Trophoblast cell (in vitro differentiated cells and primary cell): ENCODE data around the gene NCOA3.
"Not testable (repeated sequence)": the region's sequence is repeated elsewhere in the genome, so short reads cannot be mapped to it uniquely, and the experiment has no call there.

ENCODE experiments used
- DNase-seq, 2 donors: peaks; one replicate each; pipeline ENCODE4 v3.0.0-alpha.2; 2016
- H2AFZ ChIP-seq: 2 replicates; pipeline ENCODE4 v1.6.1; 2013; ENCODE audit warnings: low read length, moderate library complexity, mild to moderate bottlenecking; ENCODE audit not compliant: insufficient read depth, poor library complexity
- H2AK5ac ChIP-seq: 2 replicates; pipeline ENCODE4 v1.6.1; 2013; ENCODE audit warnings: mild to moderate bottlenecking, low read length
- H2BK120ac ChIP-seq: 2 replicates; pipeline ENCODE4 v1.6.1; 2013; ENCODE audit warnings: low read length, mild to moderate bottlenecking, moderate library complexity; ENCODE audit not compliant: insufficient read depth, poor library complexity
- H2BK12ac ChIP-seq: 2 replicates; pipeline ENCODE4 v1.6.1; 2013; ENCODE audit warnings: mild to moderate bottlenecking, low read length, moderate library complexity
- H2BK5ac ChIP-seq: 2 replicates; pipeline ENCODE4 v1.6.1; 2013; ENCODE audit warnings: low read length, low read depth, moderate library complexity, mild to moderate bottlenecking; ENCODE audit not compliant: poor library complexity
- H3K14ac ChIP-seq: 2 replicates; pipeline ENCODE4 v1.6.1; 2013; ENCODE audit warnings: mild to moderate bottlenecking, low read length
- H3K18ac ChIP-seq: 2 replicates; pipeline ENCODE4 v1.6.1; 2013; ENCODE audit warnings: mild to moderate bottlenecking, low read length
- H3K23ac ChIP-seq: 2 replicates; pipeline ENCODE4 v1.6.1; 2013; ENCODE audit warnings: low read length
- H3K27ac ChIP-seq: 2 replicates; pipeline ENCODE4 v1.5.1; 2013; ENCODE audit warnings: low read depth, mild to moderate bottlenecking, inconsistent platforms, low read length, moderate library complexity
- H3K27me3 ChIP-seq: 2 replicates; pipeline ENCODE4 v1.6.1; 2013; ENCODE audit warnings: inconsistent platforms, mild to moderate bottlenecking, low read length, moderate library complexity; ENCODE audit not compliant: insufficient read depth
- H3K36me3 ChIP-seq, 2 experiments: 1 replicate in 1 of 2; 2 replicates in 1 of 2; pipeline ENCODE4 v1.6.1; 2013; ENCODE audit warnings: low read length in 2 of 2, mild to moderate bottlenecking in 2 of 2, moderate library complexity in 1 of 2; ENCODE audit not compliant: insufficient read depth in 2 of 2, control insufficient read depth in 1 of 2
- H3K4ac ChIP-seq: 2 replicates; pipeline ENCODE4 v1.6.1; 2013; ENCODE audit warnings: low read depth, mild to moderate bottlenecking, low read length, moderate library complexity
- H3K4me1 ChIP-seq, 2 experiments: 1 replicate in 1 of 2; 2 replicates in 1 of 2; pipeline ENCODE4 v1.6.1; 2013; ENCODE audit warnings: low read length in 2 of 2, mild to moderate bottlenecking in 2 of 2, moderate library complexity in 1 of 2; ENCODE audit not compliant: insufficient read depth in 2 of 2, control insufficient read depth in 1 of 2
- H3K4me2 ChIP-seq: 2 replicates; pipeline ENCODE4 v1.6.1; 2013; ENCODE audit warnings: inconsistent platforms, mild to moderate bottlenecking, low read length, moderate library complexity
- H3K4me3 ChIP-seq: 2 replicates; pipeline ENCODE4 v1.5.1; 2013; ENCODE audit warnings: mild to moderate bottlenecking, low read depth, low read length, inconsistent platforms
- H3K79me1 ChIP-seq: one replicate; pipeline ENCODE4 v1.6.1; 2013; ENCODE audit warnings: low read length
- H3K79me2 ChIP-seq: 2 replicates; pipeline ENCODE4 v1.6.1; 2013; ENCODE audit warnings: low read length, mild to moderate bottlenecking; ENCODE audit not compliant: control insufficient read depth, insufficient read depth, poor library complexity
- H3K9ac ChIP-seq: 2 replicates; pipeline ENCODE4 v1.6.1; 2013; ENCODE audit warnings: mild to moderate bottlenecking, low read length
- H3K9me3 ChIP-seq: 2 replicates; pipeline ENCODE4 v1.6.1; 2013; ENCODE audit warnings: low read depth, mild to moderate bottlenecking, control low read depth, inconsistent platforms, low read length; ENCODE audit not compliant: insufficient read depth
- H4K12ac ChIP-seq: 2 replicates; pipeline ENCODE4 v1.6.1; 2013; ENCODE audit warnings: low read depth, mild to moderate bottlenecking, low read length, moderate library complexity
- H4K8ac ChIP-seq: 2 replicates; pipeline ENCODE4 v1.6.1; 2013; ENCODE audit warnings: low read depth, mild to moderate bottlenecking, low read length, moderate library complexity
- H4K91ac ChIP-seq: one replicate; pipeline ENCODE4 v1.6.1; 2013; ENCODE audit warnings: low read depth, mild to moderate bottlenecking, low read length, moderate library complexity
- WGBS: extraction: QIAGEN DNeasy Blood & Tissue Kit; methylation state at CpG from one replicate; pipeline ENCODE4 v1.1.7; 2013; ENCODE audit warnings: missing lambda C conversion rate; ENCODE audit not compliant: insufficient read length, insufficient coverage; ENCODE audit errors: extremely low coverage; 5-methylcytosine and 5-hydroxymethylcytosine counted together

NCOA3 gene

GRCh38 chr20:47455133-47456040 is 46.3 kb upstream of the NCOA3 start:
- Histone ChIP-seq H3K4me1 (peaks cover 17 to 25% of the 10 kb centered on the region in 2 experiments), H3K27me3 (no peaks in the 10 kb centered on the region), H3K4me3 (no peak overlapping the region), H3K79me1 (peaks cover 27% of the 10 kb centered on the region), H2BK120ac (peak overlapping the region; percentile 94), H3K23ac (no peak overlapping the region), H3K9ac (no peak overlapping the region), H4K91ac (peak overlapping the region; percentile 95), H3K14ac (peak overlapping the region; percentile 64), H3K4me2 (peak overlapping the region; percentile 32), H3K36me3 (no peaks in the 10 kb centered on the region), H2BK12ac (peak overlapping the region; percentile 16), H3K79me2 (peaks cover 3% of the 10 kb centered on the region), H3K9me3 (no peaks in the 10 kb centered on the region), H4K12ac (no peak overlapping the region), H2BK5ac (peak overlapping the region; percentile 90), H2AFZ (no peak overlapping the region), H4K8ac (peak overlapping the region; percentile 74), H2AK5ac (peak overlapping the region; percentile 13), H3K27ac (peak overlapping the region; percentile 97), H3K4ac (peak overlapping the region; percentile 54), H3K18ac (no peak overlapping the region)
- WGBS = no CpG with 5 or more reads among the region's 7 CpGs
- peak; percentile 42 to 82 for DNase-seq

- Histone ChIP-seq H4K8ac (peak overlapping the region; percentile 74), H4K12ac (no peak overlapping the region), H4K91ac (peak overlapping the region; percentile 45), H3K79me1 (peaks cover 24% of the 10 kb centered on the region), H3K27me3 (no peaks in the 10 kb centered on the region), H3K27ac (peak overlapping the region; percentile 97), H3K23ac (no peak overlapping the region), H3K4me2 (no peak overlapping the region), H3K4me3 (no peak overlapping the region), H2BK120ac (peak overlapping the region; percentile 81), H3K36me3 (no peaks in the 10 kb centered on the region), H2AFZ (no peak overlapping the region), H3K79me2 (peaks cover 3% of the 10 kb centered on the region), H3K18ac (no peak overlapping the region), H2BK5ac (no peak overlapping the region), H2AK5ac (peak overlapping the region; percentile 13), H3K4ac (peak overlapping the region; percentile 12), H2BK12ac (peak overlapping the region; percentile 73), H3K4me1 (peaks cover 17 to 25% of the 10 kb centered on the region in 2 experiments), H3K14ac (peak overlapping the region; percentile 16), H3K9ac (no peak overlapping the region), H3K9me3 (peaks cover under 1% of the 10 kb centered on the region)
- DNase-seq = no peak
- no CpG with 5 or more reads among the region's 8 CpGs for WGBS
Measured at GRCh38 chr20:47456041-47456537, 45.6 kb upstream of the NCOA3 start.

- Histone ChIP-seq H3K14ac (no peak overlapping the region), H3K9me3 (peaks cover 1% of the 10 kb centered on the region), H4K91ac (no peak overlapping the region), H3K27ac (no peak overlapping the region), H3K36me3 (no peaks in the 10 kb centered on the region), H3K27me3 (no peaks in the 10 kb centered on the region), H3K18ac (no peak overlapping the region), H2BK12ac (no peak overlapping the region), H3K4me1 (peaks cover 17 to 25% of the 10 kb centered on the region in 2 experiments), H4K12ac (no peak overlapping the region), H2BK120ac (no peak overlapping the region), H3K4me3 (no peak overlapping the region), H3K9ac (no peak overlapping the region), H2AFZ (no peak overlapping the region), H2AK5ac (no peak overlapping the region), H4K8ac (no peak overlapping the region), H3K23ac (no peak overlapping the region), H3K79me1 (peaks cover 22% of the 10 kb centered on the region), H2BK5ac (no peak overlapping the region), H3K79me2 (peaks cover 3% of the 10 kb centered on the region), H3K4me2 (no peak overlapping the region), H3K4ac (no peak overlapping the region)
- peak; percentile 6 to 53 for DNase-seq
- WGBS = no CpG with 5 or more reads among the region's 13 CpGs
Measured at GRCh38 chr20:47456952-47457724, 44.5 kb upstream of the NCOA3 start.

- not testable (repeated sequence) for H3K14ac ChIP-seq, H2AFZ ChIP-seq, DNase-seq, H2BK5ac ChIP-seq, H3K18ac ChIP-seq, H2BK12ac ChIP-seq, H3K9ac ChIP-seq, H3K27ac ChIP-seq, H3K79me2 ChIP-seq, H3K4me2 ChIP-seq, H3K36me3 ChIP-seq, H3K27me3 ChIP-seq, H4K8ac ChIP-seq, H3K4ac ChIP-seq, H2BK120ac ChIP-seq, H3K4me3 ChIP-seq, H2AK5ac ChIP-seq, H3K23ac ChIP-seq, H3K9me3 ChIP-seq, H4K91ac ChIP-seq, H4K12ac ChIP-seq
- Histone ChIP-seq H3K4me1 (peaks cover 15 to 18% of the 10 kb centered on the region in 2 experiments), H3K79me1 (peaks cover 16% of the 10 kb centered on the region)
- no CpG with 5 or more reads among the region's 8 CpGs for WGBS
Measured at GRCh38 chr20:47458280-47459050, 43.2 kb upstream of the NCOA3 start.
